ENCODE measurements around the gene DIRAS1. TPM values are rescaled to one million over a fixed set of nuclear protein-coding genes. Genes with fewer than 3 reads are reported as not detected.

DIRAS1 gene
- total and polyA plus RNA-seq, 2 donors (not counting 3 experiments of a cell fraction or from before 2014, with no cell fraction given), result 0.09 to 0.17 TPM

DNA sequence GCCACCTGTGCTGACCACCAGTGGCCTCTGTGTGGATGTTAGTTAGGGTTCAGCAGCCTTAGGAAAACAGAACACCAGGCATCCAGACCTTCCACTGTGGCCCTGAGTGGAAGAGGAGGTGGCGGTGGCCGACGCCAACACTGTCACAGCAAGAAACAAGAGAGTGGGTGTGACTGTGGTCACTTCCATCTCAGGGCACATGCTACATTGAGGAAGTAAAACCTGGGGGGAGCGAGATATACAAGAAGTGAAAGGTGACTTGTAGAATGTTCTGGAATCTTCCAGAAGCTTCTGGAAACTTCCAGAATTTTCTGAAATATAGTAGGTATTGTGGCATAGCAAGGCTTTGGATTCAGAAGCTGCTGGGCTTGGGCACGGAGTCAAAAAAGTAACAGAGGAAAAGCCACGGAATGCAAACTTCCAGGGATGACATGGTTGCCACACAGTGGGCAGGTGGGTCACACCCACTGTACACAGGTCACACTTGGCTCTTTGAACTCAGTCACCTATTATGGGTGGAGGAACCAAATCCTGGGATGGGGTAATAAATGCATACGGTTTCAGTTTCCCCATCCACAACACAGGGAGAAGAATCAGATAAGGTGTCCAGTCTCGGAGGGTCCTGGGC, 43.0 kb downstream of the DIRAS1 start:
- no peak for DNase-seq (ENCODE audit: low read depth, low spot score)
- no peaks in the 10 kb centered on the region for H3K36me3 ChIP-seq (ENCODE audit: control insufficient read depth in 2 of 2, extremely low read depth in 1 of 2, insufficient read depth in 2 of 2, low read length in 2 of 2)
- no TSS peak for BruUV-seq (replicated peaks)
- no peaks in the 10 kb centered on the region for H3K4me1 ChIP-seq (ENCODE audit: control insufficient read depth, extremely low read depth, insufficient read depth, low read length)
- H3K79me2 ChIP-seq (ENCODE audit: control insufficient read depth, insufficient read depth, low read length), result no peaks in the 10 kb centered on the region
- H3K9me3 ChIP-seq (replicated peaks; ENCODE audit: control insufficient read depth, insufficient read depth, low read length), result no peaks in the 10 kb centered on the region
- dilution Hi-C loops (cut with MboI; ENCODE audit: extremely low pct_ligation_motif_present, low sequenced_read_pairs) (no loop called here), intact Hi-C loops (cut with micrococcal nuclease) (no loop called here)
- H2AFZ ChIP-seq (ENCODE audit: low read depth, low read length), result no peak overlapping the region
- no peak for TF ChIP-seq GATA2 (IDR thresholded peaks at IDR 0.05; ENCODE audit: insufficient read depth, insufficient read length, low read depth, low read length)
- no peak for TF ChIP-seq POLR2AphosphoS5 (IDR thresholded peaks at IDR 0.05; ENCODE audit: insufficient read depth, low read depth, low read length)
- no peak for TF ChIP-seq FOS (IDR thresholded peaks at IDR 0.05; ENCODE audit: borderline replicate concordance, insufficient read depth, low read length)
- TF ChIP-seq POLR2A (IDR thresholded peaks at IDR 0.05; ENCODE audit: low read depth, low read length), result no peak
- no peak for TF ChIP-seq EZH2 (IDR thresholded peaks at IDR 0.05; ENCODE audit: borderline replicate concordance, low read depth, low read length, severe bottlenecking)
- no peak for TF ChIP-seq CTCF (IDR thresholded peaks at IDR 0.05; ENCODE audit: extremely low read depth in 1 of 2, insufficient read depth in 1 of 2, low read depth in 1 of 2, low read length in 2 of 2)
- TF ChIP-seq MAX (IDR thresholded peaks at IDR 0.05; ENCODE audit: insufficient read depth, insufficient read length), result no peak
- no peak for TF ChIP-seq MYC (IDR thresholded peaks at IDR 0.05; ENCODE audit: low read depth, low read length)
- no peak for TF ChIP-seq JUN (IDR thresholded peaks at IDR 0.05; ENCODE audit: borderline replicate concordance, insufficient read depth, insufficient read length, low read depth)
- H3K27ac ChIP-seq (ENCODE audit: insufficient read depth, low read depth, low read length), result no peak overlapping the region
- H3K4me3 ChIP-seq (replicated peaks in 1 of 3; ENCODE audit: insufficient read depth in 1 of 3, low read depth in 1 of 3, low read length in 3 of 3), result no peak overlapping the region
- POLR2A ChIA-PET, result no interaction called here
- FAIRE-seq, result no peak
- H3K9ac ChIP-seq (replicated peaks; ENCODE audit: extremely low read depth, insufficient read depth, low read length), result no peak overlapping the region
- H3K27me3 ChIP-seq (ENCODE audit: control insufficient read depth in 2 of 2, insufficient read depth in 2 of 2, low read length in 2 of 2), result no peaks in the 10 kb centered on the region
- no peaks in the 10 kb centered on the region for H3K9me1 ChIP-seq (replicated peaks; ENCODE audit: control insufficient read depth, extremely low read depth, insufficient read depth, low read length)
- H4K20me1 ChIP-seq (replicated peaks; ENCODE audit: control insufficient read depth, extremely low read depth, insufficient read depth, low read length), result no peaks in the 10 kb centered on the region
- H3K4me2 ChIP-seq (ENCODE audit: insufficient read depth, low read length), result no peak overlapping the region
- CTCF ChIA-PET, result interaction anchor here (1.1 kb wide), 1 partner anchor 19 kb away, joined by 3 read pairs; no protein-coding TSS in a partner anchor
